Activated CD8-positive, alpha-beta memory T cell treated with anti-CD3 and anti-CD28 coated beads, Interleukin-2, amount 10 ng/mL, durations not matched to agents 7 days and 5 days (primary cell): Measurements from ENCODE around the gene TYW1B. TPM values are rescaled to one million over a fixed set of nuclear protein-coding genes. Genes with fewer than 3 reads are reported as not detected.
"Not testable (repeated sequence)": the region's sequence is repeated elsewhere in the genome, so short reads cannot be mapped to it uniquely, and the experiment has no call there.

Experiments used
- ATAC-seq: fragments of 150-1000 bp; cut with Tn5 transposase; one replicate; pipeline ENCODE4 v1.10.0; 2021; ENCODE audit warnings: moderate library complexity
- CTCF ChIA-PET: fragments of 350-600 bp; sonication (Branson Sonifier 250); formaldehyde crosslinking; loops from one replicate; lab custom pipeline; 2021; ENCODE audit warnings: antibody characterized with exemption; lab: Charles Lee
- DNase-seq: peaks from one replicate; pipeline ENCODE4 v3.0.0-alpha.2; 2020
- H3K27ac Mint-ChIP-seq: one replicate; pipeline ENCODE4 v1.8.0; 2021; ENCODE audit warnings: mild to moderate bottlenecking, mixed read lengths
- H3K27me3 Mint-ChIP-seq: one replicate; pipeline ENCODE4 v1.8.0; 2021; ENCODE audit warnings: mixed read lengths
- H3K36me3 Mint-ChIP-seq: one replicate; pipeline ENCODE4 v1.8.0; 2021; ENCODE audit warnings: mild to moderate bottlenecking, mixed read lengths
- H3K4me1 Mint-ChIP-seq: one replicate; pipeline ENCODE4 v1.8.0; 2021; ENCODE audit warnings: mixed read lengths
- H3K4me3 Mint-ChIP-seq: one replicate; pipeline ENCODE4 v1.8.0; 2021; ENCODE audit warnings: mild to moderate bottlenecking, moderate library complexity, mixed read lengths
- H3K9me3 Mint-ChIP-seq: one replicate; pipeline ENCODE4 v1.8.0; 2022; ENCODE audit warnings: low read depth, mixed read lengths
- total RNA-seq, 2 experiments: library from RNA; stranded (reverse); gene quantifications; one replicate each; pipeline ENCODE4 v1.2.3, GENCODE V29; 2021

TYW1B gene
- total RNA-seq, 2 experiments from 2014 or later: 4.2 to 4.4 TPM

GRCh38 chr7:72640740-72641139, 187.3 kb downstream of the TYW1B start:
- CTCF ChIA-PET, H3K4me1 Mint-ChIP-seq, DNase-seq, H3K4me3 Mint-ChIP-seq, H3K9me3 Mint-ChIP-seq, ATAC-seq, H3K27ac Mint-ChIP-seq, H3K36me3 Mint-ChIP-seq, H3K27me3 Mint-ChIP-seq: not testable (repeated sequence)

GRCh38 chr7:72635273-72635908, 192.6 kb downstream of the TYW1B start:
- CTCF ChIA-PET: not testable (repeated sequence)

GRCh38 chr7:72632765-72633292, 195.2 kb downstream of the TYW1B start:
- H3K9me3 Mint-ChIP-seq, CTCF ChIA-PET, ATAC-seq, H3K36me3 Mint-ChIP-seq, DNase-seq, H3K27me3 Mint-ChIP-seq, H3K4me3 Mint-ChIP-seq, H3K4me1 Mint-ChIP-seq, H3K27ac Mint-ChIP-seq: not testable (repeated sequence)

More at GRCh38 chr7:72635273-72635908, 192.6 kb downstream of the TYW1B start:
- not testable (repeated sequence) for H3K4me3 Mint-ChIP-seq, DNase-seq, H3K27ac Mint-ChIP-seq, H3K36me3 Mint-ChIP-seq, H3K4me1 Mint-ChIP-seq, ATAC-seq, H3K9me3 Mint-ChIP-seq, H3K27me3 Mint-ChIP-seq

- H3K36me3 Mint-ChIP-seq, H3K4me1 Mint-ChIP-seq, H3K9me3 Mint-ChIP-seq, CTCF ChIA-PET, DNase-seq, H3K27ac Mint-ChIP-seq, ATAC-seq, H3K4me3 Mint-ChIP-seq, H3K27me3 Mint-ChIP-seq: not testable (repeated sequence)
Measured at GRCh38 chr7:72628375-72628774, 199.6 kb downstream of the TYW1B start.

- H3K4me1 Mint-ChIP-seq, CTCF ChIA-PET, H3K9me3 Mint-ChIP-seq, H3K36me3 Mint-ChIP-seq, DNase-seq, H3K4me3 Mint-ChIP-seq, H3K27ac Mint-ChIP-seq, H3K27me3 Mint-ChIP-seq, ATAC-seq: not testable (repeated sequence)
Measured at GRCh38 chr7:72626428-72627011, 201.5 kb downstream of the TYW1B start.

- H3K4me1 Mint-ChIP-seq, H3K27ac Mint-ChIP-seq, H3K36me3 Mint-ChIP-seq, DNase-seq, H3K4me3 Mint-ChIP-seq, CTCF ChIA-PET, H3K27me3 Mint-ChIP-seq, H3K9me3 Mint-ChIP-seq: not testable (repeated sequence)
- ATAC-seq: peak; percentile 64
Measured at GRCh38 chr7:72625721-72626423, 202.1 kb downstream of the TYW1B start.

GRCh38 chr7:72622532-72622931, 205.5 kb downstream of the TYW1B start:
- no peaks in the 10 kb centered on the region for H3K27me3 Mint-ChIP-seq
- H3K4me3 Mint-ChIP-seq: no peak overlapping the region
- CTCF ChIA-PET: no interaction called here
- peaks cover 6% of the 10 kb centered on the region for H3K9me3 Mint-ChIP-seq
- ATAC-seq (no peak), DNase-seq (no peak)
- H3K36me3 Mint-ChIP-seq: peaks cover 3% of the 10 kb centered on the region
- H3K27ac Mint-ChIP-seq: no peak overlapping the region
- H3K4me1 Mint-ChIP-seq: peaks cover 9% of the 10 kb centered on the region

- H3K27me3 Mint-ChIP-seq, H3K36me3 Mint-ChIP-seq, H3K4me1 Mint-ChIP-seq, H3K4me3 Mint-ChIP-seq, DNase-seq, ATAC-seq, CTCF ChIA-PET, H3K9me3 Mint-ChIP-seq, H3K27ac Mint-ChIP-seq: not testable (repeated sequence)
Measured at GRCh38 chr7:72621761-72622187, 206.2 kb downstream of the TYW1B start.

- H3K4me1 Mint-ChIP-seq, CTCF ChIA-PET, ATAC-seq, H3K27ac Mint-ChIP-seq, H3K27me3 Mint-ChIP-seq, H3K36me3 Mint-ChIP-seq, H3K4me3 Mint-ChIP-seq, H3K9me3 Mint-ChIP-seq, DNase-seq: not testable (repeated sequence)
Measured at GRCh38 chr7:72620923-72621322, 207.1 kb downstream of the TYW1B start.

GRCh38 chr7:72618435-72619180, 209.4 kb downstream of the TYW1B start:
- H3K4me1 Mint-ChIP-seq, H3K27me3 Mint-ChIP-seq, ATAC-seq, H3K4me3 Mint-ChIP-seq, H3K27ac Mint-ChIP-seq, H3K9me3 Mint-ChIP-seq, CTCF ChIA-PET, DNase-seq: not testable (repeated sequence)
- peaks cover 13% of the 10 kb centered on the region for H3K36me3 Mint-ChIP-seq

GRCh38 chr7:72609761-72610160, 218.2 kb downstream of the TYW1B start:
- H3K9me3 Mint-ChIP-seq, H3K27ac Mint-ChIP-seq, ATAC-seq, H3K4me1 Mint-ChIP-seq, DNase-seq, H3K27me3 Mint-ChIP-seq, H3K4me3 Mint-ChIP-seq, H3K36me3 Mint-ChIP-seq, CTCF ChIA-PET: not testable (repeated sequence)

- H3K27ac Mint-ChIP-seq, H3K9me3 Mint-ChIP-seq, DNase-seq, H3K27me3 Mint-ChIP-seq, ATAC-seq, H3K36me3 Mint-ChIP-seq, H3K4me1 Mint-ChIP-seq, CTCF ChIA-PET, H3K4me3 Mint-ChIP-seq: not testable (repeated sequence)
Measured at GRCh38 chr7:72607988-72608387, 220.0 kb downstream of the TYW1B start.

GRCh38 chr7:72605863-72606431, 222.1 kb downstream of the TYW1B start:
- H3K4me1 Mint-ChIP-seq, H3K4me3 Mint-ChIP-seq, ATAC-seq, H3K36me3 Mint-ChIP-seq, H3K27ac Mint-ChIP-seq, DNase-seq, H3K9me3 Mint-ChIP-seq, H3K27me3 Mint-ChIP-seq, CTCF ChIA-PET: not testable (repeated sequence)
